ENCODE data around the gene MICALL2. TPM values are rescaled to one million over a fixed set of nuclear protein-coding genes. Genes with fewer than 3 reads are reported as not detected.
A peak's percentile ranks its signal among the peaks of the same experiment; 100 is the strongest.

MICALL2 gene
- total and polyA plus RNA-seq, 4 donors: 2.9 to 16.3 (median 7.6) TPM

DNA sequence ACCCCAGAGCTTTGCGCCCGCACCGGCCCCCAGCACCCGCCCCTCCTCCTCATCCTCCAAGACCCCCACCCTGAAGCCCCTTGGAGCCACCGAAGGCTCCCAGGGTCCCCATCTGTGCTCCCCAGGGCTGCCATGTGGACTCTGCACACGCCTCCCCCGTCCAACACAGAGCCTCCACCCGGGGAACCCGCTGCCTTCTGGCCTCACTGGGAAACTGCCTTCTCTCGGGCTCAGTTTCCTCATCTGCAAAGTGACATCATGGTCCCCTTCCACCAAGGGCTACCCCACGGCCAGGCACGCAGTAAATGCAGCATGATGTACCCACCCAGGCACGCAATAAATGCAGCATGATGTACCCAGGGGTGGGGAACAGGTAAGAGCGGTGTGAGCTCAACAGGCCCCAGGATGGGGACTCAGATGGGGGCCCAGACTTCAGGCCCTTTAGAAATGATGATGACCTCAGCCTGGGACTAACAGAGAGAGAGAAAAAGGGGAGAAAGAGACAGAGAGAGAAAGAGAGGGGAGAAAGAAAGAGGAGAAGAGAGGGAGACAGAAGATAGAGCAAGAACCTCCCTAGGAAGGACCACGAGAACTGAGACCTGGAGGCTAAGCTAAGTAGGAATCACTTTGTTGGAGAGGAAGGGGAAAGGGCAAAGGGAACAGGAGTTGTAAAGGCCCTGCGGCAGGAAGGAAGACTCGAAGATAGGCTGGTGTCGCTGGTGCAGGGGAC lies 2.5 kb upstream of the MICALL2 start:
- no peaks in the 10 kb centered on the region for H3K9me3 ChIP-seq (ENCODE audit: control insufficient read depth in 4 of 4, low read length in 3 of 4)
- no peak overlapping the region for H3K4me3 ChIP-seq (ENCODE audit: low read depth in 1 of 3, low read length in 3 of 3)
- peaks cover 10 to 50% (median 34%) of the 10 kb centered on the region in 4 donors for H3K4me1 ChIP-seq (ENCODE audit: control insufficient read depth in 4 of 4, insufficient read depth in 4 of 4, low read length in 3 of 4)
- DNase-seq (ENCODE audit: low spot score): peak; percentile 60
- no peak overlapping the region for H3K9ac ChIP-seq (ENCODE audit: low read depth in 1 of 2, low read length in 2 of 2)
- H3K27ac ChIP-seq (ENCODE audit: low read depth in 1 of 2, low read length in 2 of 2): peak overlapping the region; percentile 87 to 92
- H3K36me3 ChIP-seq (ENCODE audit: control insufficient read depth in 4 of 4, insufficient read depth in 3 of 4, low read depth in 1 of 4, low read length in 3 of 4): no peaks in the 10 kb centered on the region
- no peak for TF ChIP-seq JUND (IDR thresholded peaks at IDR 0.05)
- TF ChIP-seq, protein P1, sequence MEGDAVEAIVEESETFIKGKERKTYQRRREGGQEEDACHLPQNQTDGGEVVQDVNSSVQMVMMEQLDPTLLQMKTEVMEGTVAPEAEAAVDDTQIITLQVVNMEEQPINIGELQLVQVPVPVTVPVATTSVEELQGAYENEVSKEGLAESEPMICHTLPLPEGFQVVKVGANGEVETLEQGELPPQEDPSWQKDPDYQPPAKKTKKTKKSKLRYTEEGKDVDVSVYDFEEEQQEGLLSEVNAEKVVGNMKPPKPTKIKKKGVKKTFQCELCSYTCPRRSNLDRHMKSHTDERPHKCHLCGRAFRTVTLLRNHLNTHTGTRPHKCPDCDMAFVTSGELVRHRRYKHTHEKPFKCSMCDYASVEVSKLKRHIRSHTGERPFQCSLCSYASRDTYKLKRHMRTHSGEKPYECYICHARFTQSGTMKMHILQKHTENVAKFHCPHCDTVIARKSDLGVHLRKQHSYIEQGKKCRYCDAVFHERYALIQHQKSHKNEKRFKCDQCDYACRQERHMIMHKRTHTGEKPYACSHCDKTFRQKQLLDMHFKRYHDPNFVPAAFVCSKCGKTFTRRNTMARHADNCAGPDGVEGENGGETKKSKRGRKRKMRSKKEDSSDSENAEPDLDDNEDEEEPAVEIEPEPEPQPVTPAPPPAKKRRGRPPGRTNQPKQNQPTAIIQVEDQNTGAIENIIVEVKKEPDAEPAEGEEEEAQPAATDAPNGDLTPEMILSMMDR (IDR thresholded peaks at IDR 0.05; ENCODE audit: low read depth, low read length, missing input control): no peak
- peak; percentile 24 for TF ChIP-seq NR2F2 (IDR thresholded peaks at IDR 0.05)
- H3K27me3 ChIP-seq (ENCODE audit: control insufficient read depth in 4 of 4, insufficient read depth in 4 of 4, low read length in 3 of 4): no peaks in the 10 kb centered on the region
- whole genome bisulfite sequencing: 48% methylated on average over 18 of the region's 18 CpGs

DNA sequence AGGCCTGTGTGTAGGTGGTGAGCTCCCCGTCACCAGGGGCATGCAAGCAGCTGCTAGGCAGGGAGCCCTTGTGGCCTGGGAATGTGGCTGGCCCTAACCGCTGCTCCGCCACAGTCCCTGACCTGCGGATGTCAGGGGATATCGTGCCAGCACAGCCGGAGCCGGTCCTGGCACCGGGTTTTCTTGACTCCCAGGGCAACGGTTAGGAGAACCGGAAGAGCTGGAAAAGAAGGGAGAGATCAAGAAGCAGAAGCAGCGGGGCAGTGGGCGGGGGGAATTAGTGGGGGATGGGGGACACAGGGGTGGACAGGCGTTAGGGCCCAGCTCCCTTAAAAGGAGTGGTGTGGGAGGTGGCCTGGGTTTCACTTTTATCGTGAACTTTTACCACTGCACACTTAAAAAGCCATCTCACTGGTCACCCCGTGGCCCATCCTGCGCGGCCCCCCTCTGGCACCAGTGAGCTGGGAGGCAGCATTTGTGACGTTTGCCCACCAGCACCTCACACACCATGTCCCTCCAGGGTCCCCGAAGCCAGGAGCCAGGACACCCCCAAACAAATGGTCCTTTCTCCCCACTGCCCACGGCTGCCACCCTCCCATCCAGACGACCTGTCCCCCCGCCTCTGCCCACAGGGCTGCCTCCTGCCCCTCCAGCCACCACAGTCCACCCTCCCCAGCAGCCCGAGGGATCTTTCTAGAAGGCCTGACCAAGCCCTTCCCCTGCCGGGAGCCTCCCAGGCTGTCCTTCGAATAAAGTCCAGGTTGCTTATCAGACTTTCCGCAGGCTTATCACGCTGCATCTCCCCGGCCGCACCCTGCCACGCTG lies 1.8 kb upstream of the MICALL2 start:
- TF ChIP-seq FOXA1 (IDR thresholded peaks at IDR 0.05) (no peak), RXRA (IDR thresholded peaks at IDR 0.05) (peak; percentile 27 to 35), NR2F2 (IDR thresholded peaks at IDR 0.05) (peak; percentile 78), SP1 (IDR thresholded peaks at IDR 0.05) (peak; percentile 6), HNF4A (conservative IDR thresholded peaks at IDR 0.05) (peak; percentile 60 to 88), GABPA (IDR thresholded peaks at IDR 0.05 in 1 of 2, conservative IDR thresholded peaks at IDR 0.05 in 1 of 2) (no peak), JUND (IDR thresholded peaks at IDR 0.05) (peak in 1 of 2 donors; percentile 41)
- TF ChIP-seq, protein P2, sequence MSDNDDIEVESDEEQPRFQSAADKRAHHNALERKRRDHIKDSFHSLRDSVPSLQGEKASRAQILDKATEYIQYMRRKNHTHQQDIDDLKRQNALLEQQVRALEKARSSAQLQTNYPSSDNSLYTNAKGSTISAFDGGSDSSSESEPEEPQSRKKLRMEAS (IDR thresholded peaks at IDR 0.05): peak; percentile 53
- TF ChIP-seq, protein P3, sequence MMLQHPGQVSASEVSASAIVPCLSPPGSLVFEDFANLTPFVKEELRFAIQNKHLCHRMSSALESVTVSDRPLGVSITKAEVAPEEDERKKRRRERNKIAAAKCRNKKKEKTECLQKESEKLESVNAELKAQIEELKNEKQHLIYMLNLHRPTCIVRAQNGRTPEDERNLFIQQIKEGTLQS (IDR thresholded peaks at IDR 0.05): no peak
- peak overlapping the region in 1 of 2 donors; percentile 77 for H3K9ac ChIP-seq (ENCODE audit: low read depth in 1 of 2, low read length in 2 of 2)
- peak overlapping the region in 2 of 3 donors; percentile 42 to 43 for H3K4me3 ChIP-seq (ENCODE audit: low read depth in 1 of 3, low read length in 3 of 3)

DNA sequence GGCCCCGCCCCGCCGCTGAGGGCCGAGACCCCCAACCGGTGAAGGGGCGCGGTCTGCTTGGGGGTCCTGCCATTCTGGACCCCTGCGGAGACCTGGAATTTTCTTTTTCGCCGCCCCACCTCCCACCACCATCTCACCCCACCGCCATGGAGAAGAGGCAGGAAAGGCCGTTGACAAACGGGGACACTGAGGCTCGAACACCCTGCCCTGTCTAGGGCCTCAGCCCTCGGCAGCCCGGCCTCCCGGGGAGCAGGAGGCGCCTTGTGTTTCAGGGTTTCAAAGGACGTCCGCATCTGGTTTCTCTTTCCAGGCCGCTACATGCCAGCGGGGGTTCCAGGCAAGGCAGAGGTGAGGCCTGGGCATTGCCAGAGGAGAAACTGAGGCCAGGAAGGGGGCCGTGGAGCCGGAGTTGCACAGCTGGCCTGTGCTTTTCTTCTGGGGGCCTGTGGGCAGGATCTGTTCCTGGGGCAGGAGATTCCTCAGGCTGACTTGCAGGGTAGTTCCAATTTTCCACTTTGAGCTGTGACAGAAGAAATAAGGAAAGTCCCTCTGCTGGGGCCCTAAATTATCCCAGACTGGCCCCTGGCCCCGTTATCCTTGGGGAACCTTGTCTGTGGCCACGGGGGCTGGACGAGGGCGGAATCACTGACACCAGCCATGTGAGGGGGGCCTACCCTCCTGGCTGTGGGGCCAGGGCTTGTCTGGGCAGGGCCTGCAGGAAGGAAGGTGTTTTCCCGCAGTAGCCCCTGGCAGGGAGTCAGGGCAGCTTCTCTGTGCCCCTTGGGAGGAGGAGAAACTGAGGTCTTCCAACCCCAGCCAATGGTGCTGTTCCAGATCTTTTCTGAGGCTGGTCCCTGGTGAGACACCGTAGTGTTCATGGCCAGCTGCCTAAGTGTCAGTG lies 900 bp upstream of the MICALL2 start:
- no peaks in the 10 kb centered on the region for H3K36me3 ChIP-seq (ENCODE audit: control insufficient read depth in 4 of 4, insufficient read depth in 3 of 4, low read depth in 1 of 4, low read length in 3 of 4)
- DNase-seq (ENCODE audit: low spot score): peak; percentile 65
- peaks cover 4 to 50% (median 33%) of the 10 kb centered on the region in 4 donors for H3K4me1 ChIP-seq (ENCODE audit: control insufficient read depth in 4 of 4, insufficient read depth in 4 of 4, low read length in 3 of 4)
- WGBS: 13% methylated on average over 30 of the region's 30 CpGs
- no peaks in the 10 kb centered on the region for H3K9me3 ChIP-seq (ENCODE audit: control insufficient read depth in 4 of 4, low read length in 3 of 4)
- no peak for TF ChIP-seq RXRA (IDR thresholded peaks at IDR 0.05)
- TF ChIP-seq TAF1 (conservative IDR thresholded peaks at IDR 0.05): no peak
- TF ChIP-seq, protein P4, sequence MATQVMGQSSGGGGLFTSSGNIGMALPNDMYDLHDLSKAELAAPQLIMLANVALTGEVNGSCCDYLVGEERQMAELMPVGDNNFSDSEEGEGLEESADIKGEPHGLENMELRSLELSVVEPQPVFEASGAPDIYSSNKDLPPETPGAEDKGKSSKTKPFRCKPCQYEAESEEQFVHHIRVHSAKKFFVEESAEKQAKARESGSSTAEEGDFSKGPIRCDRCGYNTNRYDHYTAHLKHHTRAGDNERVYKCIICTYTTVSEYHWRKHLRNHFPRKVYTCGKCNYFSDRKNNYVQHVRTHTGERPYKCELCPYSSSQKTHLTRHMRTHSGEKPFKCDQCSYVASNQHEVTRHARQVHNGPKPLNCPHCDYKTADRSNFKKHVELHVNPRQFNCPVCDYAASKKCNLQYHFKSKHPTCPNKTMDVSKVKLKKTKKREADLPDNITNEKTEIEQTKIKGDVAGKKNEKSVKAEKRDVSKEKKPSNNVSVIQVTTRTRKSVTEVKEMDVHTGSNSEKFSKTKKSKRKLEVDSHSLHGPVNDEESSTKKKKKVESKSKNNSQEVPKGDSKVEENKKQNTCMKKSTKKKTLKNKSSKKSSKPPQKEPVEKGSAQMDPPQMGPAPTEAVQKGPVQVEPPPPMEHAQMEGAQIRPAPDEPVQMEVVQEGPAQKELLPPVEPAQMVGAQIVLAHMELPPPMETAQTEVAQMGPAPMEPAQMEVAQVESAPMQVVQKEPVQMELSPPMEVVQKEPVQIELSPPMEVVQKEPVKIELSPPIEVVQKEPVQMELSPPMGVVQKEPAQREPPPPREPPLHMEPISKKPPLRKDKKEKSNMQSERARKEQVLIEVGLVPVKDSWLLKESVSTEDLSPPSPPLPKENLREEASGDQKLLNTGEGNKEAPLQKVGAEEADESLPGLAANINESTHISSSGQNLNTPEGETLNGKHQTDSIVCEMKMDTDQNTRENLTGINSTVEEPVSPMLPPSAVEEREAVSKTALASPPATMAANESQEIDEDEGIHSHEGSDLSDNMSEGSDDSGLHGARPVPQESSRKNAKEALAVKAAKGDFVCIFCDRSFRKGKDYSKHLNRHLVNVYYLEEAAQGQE (IDR thresholded peaks at IDR 0.05): no peak
- no peak for TF ChIP-seq HNF4A (conservative IDR thresholded peaks at IDR 0.05)
- TF ChIP-seq FOXA2 (IDR thresholded peaks at IDR 0.05): no peak
- TF ChIP-seq NR2F2 (IDR thresholded peaks at IDR 0.05): no peak
- TF ChIP-seq SP1 (IDR thresholded peaks at IDR 0.05): no peak
- no peak for TF ChIP-seq YY1 (IDR thresholded peaks at IDR 0.05)
- no peak for TF ChIP-seq HNF4G (IDR thresholded peaks at IDR 0.05)
- no peak for TF ChIP-seq RAD21 (IDR thresholded peaks at IDR 0.05)
- no peak for TF ChIP-seq GABPA (IDR thresholded peaks at IDR 0.05 in 1 of 2, conservative IDR thresholded peaks at IDR 0.05 in 1 of 2)
- no peak for TF ChIP-seq EGR1 (IDR thresholded peaks at IDR 0.05; ENCODE audit: low read depth in 2 of 2)
- peak overlapping the region; percentile 43 to 65 (median 54) for H3K4me3 ChIP-seq (ENCODE audit: low read depth in 1 of 3, low read length in 3 of 3)
- H3K9ac ChIP-seq (ENCODE audit: low read depth in 1 of 2, low read length in 2 of 2): peak overlapping the region; percentile 48 to 77
- no peaks in the 10 kb centered on the region for H3K27me3 ChIP-seq (ENCODE audit: control insufficient read depth in 4 of 4, insufficient read depth in 4 of 4, low read length in 3 of 4)
- H3K27ac ChIP-seq (ENCODE audit: low read depth in 1 of 2, low read length in 2 of 2): peak overlapping the region; percentile 87 to 92

More for the DNA sequence above, 1.8 kb upstream of the MICALL2 start:
- peak; percentile 69 for DNase-seq (ENCODE audit: low spot score)
- Histone ChIP-seq H3K36me3 (ENCODE audit: control insufficient read depth in 4 of 4, insufficient read depth in 3 of 4, low read depth in 1 of 4, low read length in 3 of 4) (no peaks in the 10 kb centered on the region), H3K4me1 (ENCODE audit: control insufficient read depth in 4 of 4, insufficient read depth in 4 of 4, low read length in 3 of 4) (peaks cover 4 to 43% (median 29%) of the 10 kb centered on the region in 4 donors), H3K27me3 (ENCODE audit: control insufficient read depth in 4 of 4, insufficient read depth in 4 of 4, low read length in 3 of 4) (no peaks in the 10 kb centered on the region), H3K27ac (ENCODE audit: low read depth in 1 of 2, low read length in 2 of 2) (peak overlapping the region; percentile 87 to 92), H3K9me3 (ENCODE audit: control insufficient read depth in 4 of 4, low read length in 3 of 4) (no peaks in the 10 kb centered on the region)
- 9% methylated on average over 30 of the region's 30 CpGs for WGBS

All from liver (tissue), 9 donors.